Small intestine (tissue), 7 donors: Measurements from ENCODE around the gene RHBDL2. TPM values are rescaled to one million over a fixed set of nuclear protein-coding genes. Genes with fewer than 3 reads are reported as not detected.

Experiments
- DNase-seq, 2 donors: peaks; one replicate each; pipeline versions ENCODE4 v3.0.0 to v3.0.0-alpha.2; 2013
- FAIRE-seq: peaks from 2 replicates; lab custom pipeline; 2012; peaks lifted over from hg19 to GRCh38; lab: Jason Lieb, UNC
- H3K27ac ChIP-seq, 3 donors: one replicate each; pipeline ENCODE4 v1.5.1; 2013; ENCODE audit warnings: low read length in 2 of 3, mild to moderate bottlenecking in 2 of 3, control low read depth in 1 of 3, inconsistent platforms in 1 of 3, low read depth in 1 of 3, moderate library complexity in 1 of 3
- H3K27me3 ChIP-seq, 3 donors: one replicate each; pipeline ENCODE4 v1.6.1; 2013; ENCODE audit warnings: low read length in 3 of 3, inconsistent platforms in 1 of 3; ENCODE audit not compliant: control insufficient read depth in 3 of 3, insufficient read depth in 3 of 3
- H3K36me3 ChIP-seq, 3 donors: one replicate each; pipeline ENCODE4 v1.6.1; 2013; ENCODE audit warnings: low read length in 3 of 3, inconsistent platforms in 1 of 3, low read depth in 1 of 3, mild to moderate bottlenecking in 1 of 3, moderate library complexity in 1 of 3; ENCODE audit not compliant: control insufficient read depth in 3 of 3, insufficient read depth in 2 of 3
- H3K4me1 ChIP-seq, 3 donors: one replicate each; pipeline ENCODE4 v1.6.1; 2013; ENCODE audit warnings: low read length in 2 of 3, inconsistent platforms in 1 of 3, low read depth in 1 of 3, mild to moderate bottlenecking in 1 of 3, moderate library complexity in 1 of 3; ENCODE audit not compliant: control insufficient read depth in 3 of 3, insufficient read depth in 2 of 3
- H3K4me3 ChIP-seq, 3 donors: one replicate each; pipeline ENCODE4 v1.5.1; 2013; ENCODE audit warnings: low read length in 3 of 3, control low read depth in 1 of 3, inconsistent platforms in 1 of 3, low read depth in 1 of 3, mild to moderate bottlenecking in 1 of 3, moderate library complexity in 1 of 3
- H3K9me3 ChIP-seq, 2 donors: one replicate each; pipeline ENCODE4 v1.6.1; 2013; ENCODE audit warnings: low read depth in 1 of 2, low read length in 1 of 2; ENCODE audit not compliant: control insufficient read depth in 2 of 2, insufficient read depth in 1 of 2
- WGBS, 3 donors: extraction: QIAGEN DNeasy Blood & Tissue Kit; methylation state at CpG; one replicate each; pipeline ENCODE4 v1.1.7; 2013; 5-methylcytosine and 5-hydroxymethylcytosine counted together
- polyA plus RNA-seq, 4 donors: library from polyadenylated mRNA; stranded (reverse) in 3 of 4; unstranded in 1 of 4; fragments of 200-250 nt in 3 of 4; fragments of 120-200 nt in 1 of 4; gene quantifications; one replicate each; pipeline versions ENCODE4 v1.2.1 to v1.2.3, GENCODE V29; 2013
- donor health status: healthy with polysubstance abuse.
- donor health status: control.
- donor health status: control.
- donor health status: Bipolar disorder and iron deficiency.
- donor health status: healthy.

RHBDL2 gene
- polyA plus RNA-seq, 4 donors: 0.24 to 0.43 TPM; not detected in 2

DNA sequence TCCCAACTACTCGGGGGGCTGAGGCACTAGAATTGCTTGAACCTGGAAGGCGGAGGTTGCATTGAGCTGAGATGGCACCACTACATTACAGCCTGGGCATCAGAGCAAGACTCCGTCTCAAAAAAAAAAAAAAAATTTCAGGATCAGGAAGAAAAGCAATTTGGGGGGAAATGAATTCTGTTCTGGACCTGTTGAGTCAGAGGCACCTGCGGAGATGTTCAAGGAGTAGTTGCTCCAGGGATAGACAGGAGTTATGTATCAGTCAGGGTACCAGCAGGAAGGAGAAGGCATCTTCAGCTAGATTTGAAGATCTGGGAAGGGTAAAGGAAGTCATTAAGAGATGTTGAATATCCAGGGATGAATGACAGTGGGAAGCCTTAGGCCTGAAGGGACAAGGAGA, 2.9 kb upstream of the RHBDL2 start:
- WGBS, 3 donors: 93 to 96% (median 94%) methylated on average over 4 of the region's 4 CpGs
- no peak overlapping the region for H3K4me3 ChIP-seq
- DNase-seq: no peak
- H3K27ac ChIP-seq: no peak overlapping the region
- no peaks in the 10 kb centered on the region for H3K4me1 ChIP-seq
- H3K9me3 ChIP-seq: no peaks in the 10 kb centered on the region
- H3K27me3 ChIP-seq: no peaks in the 10 kb centered on the region
- no peaks in the 10 kb centered on the region for H3K36me3 ChIP-seq
- FAIRE-seq: no peak

DNA sequence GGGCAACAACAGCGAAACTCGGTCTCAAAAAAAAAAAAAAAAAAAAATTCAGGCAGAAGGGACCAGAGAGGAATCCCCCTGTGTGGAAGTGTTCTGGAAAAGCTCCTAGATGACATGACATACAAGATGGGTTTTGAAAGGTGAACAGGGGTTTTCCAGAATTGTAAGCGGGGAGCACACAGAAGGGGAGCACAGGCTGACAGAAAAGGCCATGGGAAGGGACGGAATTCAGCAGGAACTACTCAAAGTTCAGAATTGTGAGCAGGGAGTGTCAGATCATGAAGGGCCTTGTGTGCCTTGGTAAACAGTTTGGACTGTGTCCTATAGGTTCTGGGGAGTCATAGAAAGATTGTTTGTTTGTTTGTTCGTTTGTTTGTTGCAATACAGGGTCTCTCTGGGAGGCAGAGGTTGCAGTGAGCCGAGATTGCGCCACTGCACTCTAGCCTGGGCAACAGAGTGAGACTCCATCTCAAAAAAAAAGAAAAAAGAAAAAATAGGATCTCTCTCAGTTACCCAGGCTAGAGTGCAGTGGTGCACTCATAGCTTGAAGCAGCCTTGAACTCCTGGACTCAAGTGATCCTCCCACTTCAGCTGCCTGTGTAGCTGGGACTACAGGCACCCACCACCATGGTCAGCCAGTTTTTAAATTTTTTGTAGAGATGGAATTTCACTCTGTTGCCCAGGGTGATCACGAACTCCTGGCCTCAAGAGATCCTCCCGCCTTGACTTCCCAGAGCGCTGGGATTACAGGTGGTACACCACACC, 1.2 kb upstream of the RHBDL2 start:
- H3K36me3 ChIP-seq: no peaks in the 10 kb centered on the region
- no peak overlapping the region for H3K27ac ChIP-seq
- no peaks in the 10 kb centered on the region for H3K4me1 ChIP-seq
- DNase-seq: no peak
- H3K9me3 ChIP-seq: no peaks in the 10 kb centered on the region
- no peak for FAIRE-seq
- WGBS, 3 donors: 88 to 95% (median 93%) methylated on average over 10 of the region's 10 CpGs
- H3K27me3 ChIP-seq: no peaks in the 10 kb centered on the region
- no peak overlapping the region for H3K4me3 ChIP-seq

DNA sequence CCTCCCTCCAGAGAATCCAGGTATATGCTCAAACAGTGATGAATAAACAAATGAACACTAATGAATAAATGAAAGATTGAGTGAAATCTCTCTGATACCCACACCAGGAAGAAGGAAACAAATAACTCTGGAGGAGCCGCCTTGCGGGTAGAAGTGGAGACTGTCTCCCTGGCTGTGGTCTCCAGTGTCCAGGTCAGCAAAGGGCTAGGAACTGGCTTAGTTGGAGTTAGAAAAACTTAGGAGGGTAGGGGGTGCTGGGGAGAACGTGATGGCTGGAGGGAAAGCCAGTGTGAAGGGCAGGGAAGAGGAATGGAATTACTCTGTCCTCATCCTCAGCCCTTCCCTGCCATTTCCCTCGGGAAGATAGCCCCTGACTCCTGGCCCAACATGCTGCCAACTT, 537 bp downstream of the RHBDL2 start:
- no peak for DNase-seq
- Histone ChIP-seq H3K27ac (no peak overlapping the region), H3K27me3 (no peaks in the 10 kb centered on the region), H3K4me1 (no peaks in the 10 kb centered on the region), H3K9me3 (no peaks in the 10 kb centered on the region), H3K4me3 (peak overlapping the region in 1 of 3 donors; percentile 33), H3K36me3 (no peaks in the 10 kb centered on the region)
- no peak for FAIRE-seq
- WGBS, 3 donors: 49 to 51% (median 51%) methylated on average over 4 of the region's 4 CpGs

DNA sequence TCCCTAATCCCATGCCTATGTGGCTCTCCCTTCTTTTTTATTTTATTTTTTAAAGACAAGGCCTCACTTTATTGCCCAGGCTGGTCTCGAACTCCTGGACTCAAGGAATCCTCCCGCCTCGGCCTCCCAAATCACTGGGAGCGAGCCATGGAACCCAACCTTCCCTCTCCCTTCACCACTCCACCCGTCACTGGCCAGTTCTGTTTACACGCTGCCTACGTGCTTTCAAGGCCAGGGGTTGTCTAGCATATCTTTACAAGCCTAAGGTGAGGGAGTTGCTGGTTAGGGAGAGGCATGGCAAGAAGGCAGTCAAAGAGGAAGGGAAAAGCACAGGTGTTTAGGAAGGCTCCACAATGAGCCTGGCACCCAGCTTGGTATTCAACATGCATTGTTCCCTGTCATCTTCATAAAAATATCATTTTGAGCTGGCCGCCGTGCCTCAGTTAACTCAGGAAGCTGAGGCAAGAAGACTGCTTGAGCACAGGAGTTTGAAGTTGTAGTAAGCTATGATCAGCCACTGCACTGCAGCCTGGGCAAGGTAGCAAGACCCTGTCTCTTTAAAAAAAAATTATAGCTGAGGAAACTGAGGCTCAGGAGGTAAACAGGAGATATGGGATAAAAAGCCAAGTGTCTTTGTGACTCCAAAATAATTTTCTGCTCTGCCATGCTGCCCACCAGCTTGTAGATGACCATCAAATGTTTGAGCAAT, 1.1 kb downstream of the RHBDL2 start:
- WGBS, 3 donors: 64 to 80% (median 76%) methylated on average over 9 of the region's 9 CpGs
- FAIRE-seq (no peak), DNase-seq (no peak)
- H3K9me3 ChIP-seq: no peaks in the 10 kb centered on the region
- no peaks in the 10 kb centered on the region for H3K27me3 ChIP-seq
- no peaks in the 10 kb centered on the region for H3K4me1 ChIP-seq
- no peaks in the 10 kb centered on the region for H3K36me3 ChIP-seq
- H3K4me3 ChIP-seq: no peak overlapping the region
- H3K27ac ChIP-seq: no peak overlapping the region

DNA sequence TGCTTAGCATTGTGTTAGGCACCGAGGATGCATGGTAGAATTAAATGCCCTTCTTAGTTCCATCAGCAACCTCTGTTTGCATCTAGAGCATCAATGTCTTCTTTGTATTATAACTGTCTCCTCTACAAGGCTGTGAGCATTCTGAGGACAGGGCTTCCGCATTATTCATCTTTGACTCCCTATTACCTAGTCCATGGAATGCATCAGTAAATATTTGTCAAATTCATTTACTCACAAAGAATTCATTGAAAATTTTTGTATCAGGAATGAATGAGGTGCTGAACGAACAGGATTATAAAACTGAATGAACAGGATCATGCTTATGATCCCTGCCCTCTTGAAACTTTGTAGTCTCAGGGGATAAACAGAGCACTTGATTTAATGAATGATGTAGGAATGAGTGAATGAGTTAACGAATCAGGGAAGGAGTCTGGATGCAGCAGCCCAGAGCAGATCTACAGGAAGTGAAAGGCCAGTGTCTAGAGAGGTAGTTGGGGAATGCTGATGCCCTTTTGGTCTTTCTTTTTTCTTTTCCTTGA, 2.8 kb downstream of the RHBDL2 start:
- no peaks in the 10 kb centered on the region for H3K4me1 ChIP-seq
- DNase-seq (no peak), FAIRE-seq (no peak)
- no peaks in the 10 kb centered on the region for H3K36me3 ChIP-seq
- no peaks in the 10 kb centered on the region for H3K9me3 ChIP-seq
- no peak overlapping the region for H3K4me3 ChIP-seq
- WGBS, 3 donors: 43 to 57% (median 44%) methylated on average over 4 of the region's 4 CpGs
- no peak overlapping the region for H3K27ac ChIP-seq
- no peaks in the 10 kb centered on the region for H3K27me3 ChIP-seq

DNA sequence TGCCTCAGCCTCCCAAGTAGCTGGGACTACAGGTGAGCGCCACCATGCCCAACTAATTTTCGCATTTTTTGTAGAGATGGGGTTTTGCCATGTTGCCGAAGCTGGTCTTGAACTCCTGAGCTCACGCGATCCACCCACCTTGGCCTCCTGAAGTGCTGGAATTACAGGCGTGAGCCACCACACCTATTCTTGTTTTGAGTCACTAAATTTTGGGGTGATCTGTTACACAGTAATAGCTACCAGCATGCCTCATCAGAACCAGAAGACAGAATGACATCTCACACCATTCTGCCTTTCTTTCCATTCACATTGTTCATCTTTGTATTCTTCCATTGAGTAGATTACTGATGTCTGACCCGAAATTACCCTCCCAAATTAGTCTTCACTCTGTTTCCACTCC, 9.1 kb downstream of the RHBDL2 start:
- H3K27me3 ChIP-seq: no peaks in the 10 kb centered on the region
- DNase-seq (no peak), FAIRE-seq (no peak)
- no peak overlapping the region for H3K27ac ChIP-seq
- no peaks in the 10 kb centered on the region for H3K9me3 ChIP-seq
- no peaks in the 10 kb centered on the region for H3K36me3 ChIP-seq
- no peaks in the 10 kb centered on the region for H3K4me1 ChIP-seq
- WGBS, 3 donors: 89 to 90% (median 90%) methylated on average over 7 of the region's 7 CpGs
- no peak overlapping the region for H3K4me3 ChIP-seq

DNA sequence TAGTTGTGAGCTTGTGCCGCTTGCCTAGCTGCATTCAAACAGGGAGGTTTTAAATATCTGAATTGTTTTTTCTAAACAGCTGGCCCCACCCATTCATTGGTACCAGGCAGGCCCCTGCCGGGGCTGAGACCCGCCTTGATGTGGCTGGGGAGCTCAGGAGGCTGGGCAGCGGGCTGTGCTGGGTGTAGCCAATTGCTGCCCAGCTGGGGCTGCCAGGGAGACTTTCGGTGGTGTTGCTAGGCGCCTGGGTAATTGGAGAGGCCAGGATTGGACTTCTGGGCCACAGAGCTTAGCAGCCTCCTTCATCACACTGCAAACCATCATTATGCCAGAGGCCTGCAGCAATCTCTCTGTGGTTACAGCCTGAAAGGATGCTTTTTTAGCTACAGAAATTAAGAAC, 12.2 kb downstream of the RHBDL2 start:
- DNase-seq (no peak), FAIRE-seq (no peak)
- WGBS, 3 donors: 67 to 75% (median 70%) methylated on average over 6 of the region's 6 CpGs

DNA sequence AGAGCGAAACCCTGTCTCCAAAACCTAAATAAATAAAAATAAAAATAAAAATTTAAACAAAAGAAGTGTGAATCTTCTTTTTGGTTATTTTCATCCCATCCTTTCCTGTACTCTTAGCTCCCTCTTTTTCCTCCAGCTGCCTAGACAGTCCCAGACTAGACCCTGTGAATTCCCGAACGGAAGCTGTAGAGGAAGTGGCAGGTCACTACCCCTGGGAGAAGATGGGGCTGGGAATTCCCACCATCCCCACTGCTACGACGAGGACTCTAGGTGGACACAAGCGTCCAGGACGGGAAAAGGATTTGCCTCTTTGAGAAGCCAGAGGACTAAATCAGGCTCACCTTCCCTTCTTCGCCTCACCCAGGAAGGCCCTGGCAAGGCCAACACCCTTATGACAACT, 12.6 kb downstream of the RHBDL2 start:
- WGBS, 3 donors: 88 to 93% (median 88%) methylated on average over 8 of the region's 8 CpGs
- H3K27ac ChIP-seq: no peak overlapping the region
- no peak for DNase-seq
- no peak for FAIRE-seq
- no peaks in the 10 kb centered on the region for H3K9me3 ChIP-seq
- no peaks in the 10 kb centered on the region for H3K36me3 ChIP-seq
- no peaks in the 10 kb centered on the region for H3K27me3 ChIP-seq
- H3K4me3 ChIP-seq: no peak overlapping the region
- H3K4me1 ChIP-seq: no peaks in the 10 kb centered on the region

More for the DNA sequence above, 12.2 kb downstream of the RHBDL2 start:
- Histone ChIP-seq H3K4me3 (no peak overlapping the region), H3K9me3 (no peaks in the 10 kb centered on the region), H3K36me3 (no peaks in the 10 kb centered on the region), H3K27ac (no peak overlapping the region), H3K27me3 (no peaks in the 10 kb centered on the region), H3K4me1 (no peaks in the 10 kb centered on the region)
